ENCODE results near the gene EPSTI1. TPM values are rescaled to one million over a fixed set of nuclear protein-coding genes. Genes with fewer than 3 reads are reported as not detected.

EPSTI1 gene
- total and polyA plus RNA-seq, 7 donors, result 0.82 to 2.6 (median 1.4) TPM

- Histone ChIP-seq H3K36me3 (ENCODE audit: insufficient read depth in 1 of 2, low read depth in 1 of 2) (no peaks in the 10 kb centered on the region), H3K4me3 (no peak overlapping the region), H3K9me3 (no peaks in the 10 kb centered on the region), H3K27ac (no peak overlapping the region), H3K4me1 (no peaks in the 10 kb centered on the region), H3K27me3 (ENCODE audit: insufficient read depth in 3 of 3, low read length in 2 of 3) (peaks cover 0 to 4% (median 0%) of the 10 kb centered on the region in 3 donors)
- ATAC-seq (no peak), DNase-seq (no peak)
- no peak for TF ChIP-seq CTCF (IDR thresholded peaks at IDR 0.05)
- intact Hi-C loops (cut with DNase I), result no loop called here
- 78 to 93% (median 80%) methylated on average over 3 of the region's 3 CpGs for WGBS, 3 donors
These were observed 16.6 kb upstream of the EPSTI1 start for GRCh38 chr13:43008596-43008995.

GRCh38 chr13:43006893-43007631, 15.0 kb upstream of the EPSTI1 start:
- intact Hi-C loops (cut with DNase I), result no loop called here

GRCh38 chr13:43005460-43006236, 13.6 kb upstream of the EPSTI1 start:
- intact Hi-C loops (cut with DNase I), result no loop called here
- TF ChIP-seq CTCF (IDR thresholded peaks at IDR 0.05), result no peak
- no peaks in the 10 kb centered on the region for H3K9me3 ChIP-seq
- no peaks in the 10 kb centered on the region for H3K36me3 ChIP-seq (ENCODE audit: insufficient read depth in 1 of 2, low read depth in 1 of 2)
- H3K27ac ChIP-seq, result no peak overlapping the region
- H3K4me1 ChIP-seq, result no peaks in the 10 kb centered on the region
- no peak for DNase-seq
- H3K4me3 ChIP-seq, result no peak overlapping the region
- no peak for ATAC-seq
- peaks cover 0 to 4% (median 0%) of the 10 kb centered on the region in 3 donors for H3K27me3 ChIP-seq (ENCODE audit: insufficient read depth in 3 of 3, low read length in 2 of 3)
- 94 to 99% (median 94%) methylated on average over 3 of the region's 3 CpGs for WGBS, 3 donors

More at GRCh38 chr13:43006893-43007631, 15.0 kb upstream of the EPSTI1 start:
- H3K9me3 ChIP-seq, result no peaks in the 10 kb centered on the region
- 48 to 53% (median 53%) methylated on average over 3 of the region's 3 CpGs for WGBS, 3 donors
- no peak overlapping the region for H3K27ac ChIP-seq
- ATAC-seq (no peak), DNase-seq (no peak)
- H3K4me1 ChIP-seq, result no peaks in the 10 kb centered on the region
- H3K4me3 ChIP-seq, result no peak overlapping the region
- TF ChIP-seq CTCF (IDR thresholded peaks at IDR 0.05), result no peak
- H3K27me3 ChIP-seq (ENCODE audit: insufficient read depth in 3 of 3, low read length in 2 of 3), result peaks cover 0 to 4% (median 0%) of the 10 kb centered on the region in 3 donors
- H3K36me3 ChIP-seq (ENCODE audit: insufficient read depth in 1 of 2, low read depth in 1 of 2), result no peaks in the 10 kb centered on the region

- no peak for DNase-seq
These were observed 11.7 kb upstream of the EPSTI1 start for GRCh38 chr13:43003729-43004128.

More at GRCh38 chr13:43003729-43004128, 11.7 kb upstream of the EPSTI1 start:
- intact Hi-C loops (cut with DNase I), result no loop called here
- Histone ChIP-seq H3K27me3 (ENCODE audit: insufficient read depth in 3 of 3, low read length in 2 of 3) (no peaks in the 10 kb centered on the region), H3K9me3 (no peaks in the 10 kb centered on the region), H3K4me1 (no peaks in the 10 kb centered on the region), H3K27ac (no peak overlapping the region), H3K36me3 (ENCODE audit: insufficient read depth in 1 of 2, low read depth in 1 of 2) (no peaks in the 10 kb centered on the region), H3K4me3 (no peak overlapping the region)
- TF ChIP-seq CTCF (IDR thresholded peaks at IDR 0.05), result no peak
- ATAC-seq, result no peak
- WGBS, 3 donors, result 91% methylated on average over 6 of the region's 6 CpGs

Data from psoas muscle (tissue), 8 donors.